KMS-11 (cell line): ENCODE measurements around the gene RERE.

Source experiments
- H2AFZ ChIP-seq: fragments of 200-600 bp; sonication (generic); 2 replicates; pipeline ENCODE4 v1.6.1; 2016; ENCODE audit warnings: antibody characterized with exemption, mixed run types, low read depth
- H3K27ac ChIP-seq: fragments of 200-600 bp; sonication (generic); 2 replicates; pipeline ENCODE4 v1.6.1; 2016; ENCODE audit warnings: mild to moderate bottlenecking, mixed run types
- H3K27me3 ChIP-seq: fragments of 200-600 bp; sonication (generic); 2 replicates; pipeline ENCODE4 v1.6.1; 2017; ENCODE audit warnings: mild to moderate bottlenecking, low read depth, mixed run types, moderate library complexity; ENCODE audit not compliant: insufficient read depth
- H3K36me3 ChIP-seq: fragments of 200-600 bp; sonication (generic); 2 replicates; pipeline ENCODE4 v1.6.1; 2017; ENCODE audit warnings: mild to moderate bottlenecking, mixed run types; ENCODE audit not compliant: insufficient read depth
- H3K4me1 ChIP-seq: fragments of 200-600 bp; sonication (generic); 2 replicates; pipeline ENCODE4 v1.6.1; 2016; ENCODE audit warnings: mild to moderate bottlenecking, low read depth, mixed run types; ENCODE audit not compliant: poor library complexity, severe bottlenecking
- H3K4me2 ChIP-seq: fragments of 200-600 bp; sonication (generic); 2 replicates; pipeline ENCODE4 v1.7.0; 2016; ENCODE audit warnings: mild to moderate bottlenecking, mixed run types
- H3K4me3 ChIP-seq: fragments of 200-600 bp; sonication (generic); IDR thresholded peaks from 2 replicates; pipeline ENCODE4 v1.6.1; 2017; ENCODE audit warnings: low read depth, low read length, mixed read lengths; ENCODE audit not compliant: insufficient read depth
- H3K79me2 ChIP-seq: fragments of 200-600 bp; sonication (generic); 2 replicates; pipeline ENCODE4 v1.6.1; 2016; ENCODE audit warnings: low read depth, mixed run types; ENCODE audit not compliant: insufficient read depth
- H3K9ac ChIP-seq: fragments of 200-600 bp; sonication (generic); 2 replicates; pipeline ENCODE4 v1.6.1; 2016; ENCODE audit warnings: mild to moderate bottlenecking, mixed run types
- H4K20me1 ChIP-seq: fragments of 200-600 bp; sonication (generic); 2 replicates; pipeline ENCODE4 v1.6.1; 2016; ENCODE audit warnings: mild to moderate bottlenecking, mixed run types; ENCODE audit not compliant: insufficient read depth
- TF ChIP-seq, protein P1 (sequence below): fragments of 200-600 bp; sonication (generic); conservative IDR thresholded peaks from 2 replicates; pipeline ENCODE4 v1.6.1; 2017; ENCODE audit warnings: low read depth, mild to moderate bottlenecking, antibody characterized with exemption, low read length, moderate library complexity, mixed read lengths

RERE gene

GRCh38 chr1:8409606-8410005 lies 407.8 kb downstream of the RERE start:
- no peaks in the 10 kb centered on the region for H3K79me2 ChIP-seq
- no peaks in the 10 kb centered on the region for H3K36me3 ChIP-seq
- H3K4me2 ChIP-seq: no peak overlapping the region
- no peaks in the 10 kb centered on the region for H3K4me1 ChIP-seq
- no peak overlapping the region for H3K4me3 ChIP-seq
- no peaks in the 10 kb centered on the region for H4K20me1 ChIP-seq
- H2AFZ ChIP-seq: no peak overlapping the region
- H3K27me3 ChIP-seq: no peaks in the 10 kb centered on the region
- TF ChIP-seq, protein P1, sequence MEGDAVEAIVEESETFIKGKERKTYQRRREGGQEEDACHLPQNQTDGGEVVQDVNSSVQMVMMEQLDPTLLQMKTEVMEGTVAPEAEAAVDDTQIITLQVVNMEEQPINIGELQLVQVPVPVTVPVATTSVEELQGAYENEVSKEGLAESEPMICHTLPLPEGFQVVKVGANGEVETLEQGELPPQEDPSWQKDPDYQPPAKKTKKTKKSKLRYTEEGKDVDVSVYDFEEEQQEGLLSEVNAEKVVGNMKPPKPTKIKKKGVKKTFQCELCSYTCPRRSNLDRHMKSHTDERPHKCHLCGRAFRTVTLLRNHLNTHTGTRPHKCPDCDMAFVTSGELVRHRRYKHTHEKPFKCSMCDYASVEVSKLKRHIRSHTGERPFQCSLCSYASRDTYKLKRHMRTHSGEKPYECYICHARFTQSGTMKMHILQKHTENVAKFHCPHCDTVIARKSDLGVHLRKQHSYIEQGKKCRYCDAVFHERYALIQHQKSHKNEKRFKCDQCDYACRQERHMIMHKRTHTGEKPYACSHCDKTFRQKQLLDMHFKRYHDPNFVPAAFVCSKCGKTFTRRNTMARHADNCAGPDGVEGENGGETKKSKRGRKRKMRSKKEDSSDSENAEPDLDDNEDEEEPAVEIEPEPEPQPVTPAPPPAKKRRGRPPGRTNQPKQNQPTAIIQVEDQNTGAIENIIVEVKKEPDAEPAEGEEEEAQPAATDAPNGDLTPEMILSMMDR: no peak
- H3K9ac ChIP-seq: no peak overlapping the region
- no peak overlapping the region for H3K27ac ChIP-seq

- Histone ChIP-seq H3K4me3 (no peak overlapping the region), H3K4me2 (no peak overlapping the region), H3K27ac (no peak overlapping the region), H4K20me1 (no peaks in the 10 kb centered on the region), H3K4me1 (no peaks in the 10 kb centered on the region), H3K9ac (no peak overlapping the region), H2AFZ (no peak overlapping the region), H3K27me3 (no peaks in the 10 kb centered on the region), H3K36me3 (no peaks in the 10 kb centered on the region), H3K79me2 (no peaks in the 10 kb centered on the region)
- TF ChIP-seq, protein P1: no peak
These were observed 408.3 kb downstream of the RERE start for GRCh38 chr1:8409106-8409505.

DNA sequence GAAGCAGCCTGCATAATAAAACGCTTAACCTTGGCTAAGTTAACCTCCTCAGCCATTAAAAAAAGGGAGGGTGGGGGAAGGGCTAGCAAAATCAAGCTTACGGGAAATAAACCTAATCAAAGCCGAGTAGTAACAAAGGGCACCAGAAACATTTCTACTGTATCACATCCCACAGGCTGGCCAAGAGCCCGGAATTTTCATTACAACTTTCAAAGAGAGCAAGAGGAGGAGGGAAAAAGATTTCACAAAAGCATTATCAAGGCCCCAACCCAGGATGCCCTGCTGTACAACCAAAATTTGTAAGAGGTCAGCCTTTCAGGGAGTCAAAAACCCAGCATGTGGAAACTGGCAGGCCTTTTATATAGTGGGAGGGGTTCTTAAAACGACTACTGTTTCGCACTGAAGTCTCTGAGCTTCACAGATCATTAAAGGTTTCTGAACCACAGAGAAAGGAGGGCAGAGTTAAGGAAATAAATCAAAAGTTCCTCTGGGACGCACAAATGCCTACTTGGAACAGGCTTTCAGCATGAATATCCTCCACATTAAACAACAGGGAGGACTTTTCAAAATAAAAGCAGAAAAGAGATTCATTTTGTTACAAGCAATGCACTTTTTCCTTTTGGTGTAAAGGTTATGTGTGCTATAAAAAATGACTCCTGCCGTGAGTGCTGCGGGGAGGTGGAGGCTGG lies 409.1 kb downstream of the RERE start:
- no peaks in the 10 kb centered on the region for H3K79me2 ChIP-seq
- no peaks in the 10 kb centered on the region for H4K20me1 ChIP-seq
- H3K9ac ChIP-seq: no peak overlapping the region
- H3K4me3 ChIP-seq: no peak overlapping the region
- no peak overlapping the region for H3K27ac ChIP-seq
- H3K4me1 ChIP-seq: no peaks in the 10 kb centered on the region
- no peak overlapping the region for H3K4me2 ChIP-seq
- no peaks in the 10 kb centered on the region for H3K36me3 ChIP-seq
- no peaks in the 10 kb centered on the region for H3K27me3 ChIP-seq
- TF ChIP-seq, protein P1: no peak
- no peak overlapping the region for H2AFZ ChIP-seq

DNA sequence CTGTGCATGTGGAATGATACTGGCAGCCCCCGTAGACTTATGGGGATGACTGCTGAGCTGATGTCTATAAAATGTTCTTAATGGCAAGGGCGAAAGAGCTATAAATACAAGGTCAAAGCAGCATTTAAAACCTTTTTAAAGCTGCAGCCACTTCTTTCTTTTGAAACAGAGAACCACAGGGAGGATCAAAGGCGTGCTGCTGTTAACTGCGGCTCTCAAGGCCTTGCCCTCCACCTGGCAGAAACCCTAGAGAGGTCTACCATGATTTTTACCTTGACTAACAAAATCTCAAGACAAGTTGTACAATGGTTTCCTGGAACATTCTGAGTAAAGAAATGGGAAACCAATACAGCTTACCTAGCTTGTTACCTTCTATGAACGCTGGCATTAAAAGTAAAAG lies 409.8 kb downstream of the RERE start:
- Histone ChIP-seq H3K36me3 (no peaks in the 10 kb centered on the region), H4K20me1 (no peaks in the 10 kb centered on the region), H3K4me2 (no peak overlapping the region), H3K27ac (no peak overlapping the region), H3K9ac (no peak overlapping the region), H3K4me1 (no peaks in the 10 kb centered on the region), H3K79me2 (no peaks in the 10 kb centered on the region), H3K4me3 (no peak overlapping the region), H2AFZ (no peak overlapping the region), H3K27me3 (no peaks in the 10 kb centered on the region)
- TF ChIP-seq, protein P1: no peak
